Epithelial cell of esophagus (primary cell): ENCODE results near the gene SLC43A1.
A peak's percentile ranks its signal among the peaks of the same experiment; 100 is the strongest.

Experiments used
- DNase-seq: peaks from one replicate; pipeline ENCODE4 v3.0.0; 2010; ENCODE audit warnings: low read depth
- H3K4me3 ChIP-seq: 2 replicates; pipeline ENCODE4 v1.5.1; 2011; ENCODE audit warnings: mild to moderate bottlenecking, low read length, control low read depth
- TF ChIP-seq, protein P1 (sequence below): IDR thresholded peaks from 2 replicates; pipeline ENCODE4 v1.5.1; 2011; ENCODE audit warnings: low read depth, mild to moderate bottlenecking, low read length, control low read depth, inconsistent platforms; ENCODE audit not compliant: insufficient read depth; ENCODE audit errors: missing control alignments

SLC43A1 gene

DNA sequence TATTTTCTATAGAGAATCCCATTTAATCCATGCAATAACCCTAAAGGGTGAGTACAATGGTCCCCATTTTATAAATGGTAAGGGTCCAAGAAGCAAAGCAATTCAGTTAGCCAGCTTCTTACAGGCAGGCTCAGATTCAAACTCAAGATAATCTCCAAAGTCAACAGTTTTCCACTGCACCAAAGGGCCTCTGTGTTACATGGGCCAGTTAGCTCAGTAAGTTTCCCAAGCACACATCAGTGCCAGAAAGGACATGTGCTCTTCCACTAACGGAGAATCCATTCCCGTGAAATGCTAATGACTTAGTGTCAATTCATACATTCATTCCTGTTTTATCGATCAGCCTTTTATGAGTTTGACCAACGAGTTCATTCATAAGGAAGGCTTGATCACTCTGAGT, 11.0 kb downstream of the SLC43A1 start:
- no peak for DNase-seq
- H3K4me3 ChIP-seq: no peak overlapping the region
- TF ChIP-seq, protein P1, sequence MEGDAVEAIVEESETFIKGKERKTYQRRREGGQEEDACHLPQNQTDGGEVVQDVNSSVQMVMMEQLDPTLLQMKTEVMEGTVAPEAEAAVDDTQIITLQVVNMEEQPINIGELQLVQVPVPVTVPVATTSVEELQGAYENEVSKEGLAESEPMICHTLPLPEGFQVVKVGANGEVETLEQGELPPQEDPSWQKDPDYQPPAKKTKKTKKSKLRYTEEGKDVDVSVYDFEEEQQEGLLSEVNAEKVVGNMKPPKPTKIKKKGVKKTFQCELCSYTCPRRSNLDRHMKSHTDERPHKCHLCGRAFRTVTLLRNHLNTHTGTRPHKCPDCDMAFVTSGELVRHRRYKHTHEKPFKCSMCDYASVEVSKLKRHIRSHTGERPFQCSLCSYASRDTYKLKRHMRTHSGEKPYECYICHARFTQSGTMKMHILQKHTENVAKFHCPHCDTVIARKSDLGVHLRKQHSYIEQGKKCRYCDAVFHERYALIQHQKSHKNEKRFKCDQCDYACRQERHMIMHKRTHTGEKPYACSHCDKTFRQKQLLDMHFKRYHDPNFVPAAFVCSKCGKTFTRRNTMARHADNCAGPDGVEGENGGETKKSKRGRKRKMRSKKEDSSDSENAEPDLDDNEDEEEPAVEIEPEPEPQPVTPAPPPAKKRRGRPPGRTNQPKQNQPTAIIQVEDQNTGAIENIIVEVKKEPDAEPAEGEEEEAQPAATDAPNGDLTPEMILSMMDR: no peak

DNA sequence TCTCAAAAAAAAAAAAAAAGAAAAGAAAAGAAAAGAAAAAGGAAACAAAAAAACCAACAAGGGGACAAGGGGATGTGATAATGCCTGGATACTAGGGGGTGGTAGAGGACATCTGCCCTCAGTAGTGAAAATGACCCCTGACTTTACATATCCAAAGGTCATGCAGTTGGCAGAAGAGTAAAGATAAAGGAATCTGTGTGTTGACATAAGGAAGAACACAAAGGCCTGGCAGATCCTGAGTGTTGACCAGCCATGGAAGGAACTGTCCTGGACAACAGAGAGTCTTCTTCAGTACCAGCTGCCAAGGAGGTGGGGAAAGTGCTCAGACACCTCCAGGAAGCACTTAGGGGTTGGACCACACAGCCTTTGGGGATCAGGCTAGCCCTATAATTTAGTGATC, 12.6 kb downstream of the SLC43A1 start:
- DNase-seq: no peak
- H3K4me3 ChIP-seq: no peak overlapping the region
- TF ChIP-seq, protein P1: no peak

DNA sequence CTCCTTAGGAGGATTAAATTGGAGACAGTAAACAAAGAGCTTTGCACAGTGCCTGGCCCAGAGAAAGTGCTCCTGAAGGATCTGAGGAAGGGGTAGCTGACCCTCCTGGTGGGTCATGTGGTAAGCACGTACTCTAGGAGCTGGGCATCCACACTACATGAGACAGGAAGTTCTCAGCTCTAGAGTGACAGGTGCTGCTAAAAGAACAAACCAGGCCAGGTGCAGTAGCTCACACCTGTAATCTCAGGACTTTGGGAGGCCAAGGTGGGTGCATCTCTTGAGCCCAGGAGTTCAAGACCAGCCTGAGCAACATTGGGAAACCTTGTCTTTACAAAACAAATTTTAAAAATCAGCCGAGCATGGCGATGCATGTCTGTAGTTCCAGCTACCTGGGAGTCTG, 13.1 kb downstream of the SLC43A1 start:
- TF ChIP-seq, protein P1: no peak
- no peak for DNase-seq
- no peak overlapping the region for H3K4me3 ChIP-seq

DNA sequence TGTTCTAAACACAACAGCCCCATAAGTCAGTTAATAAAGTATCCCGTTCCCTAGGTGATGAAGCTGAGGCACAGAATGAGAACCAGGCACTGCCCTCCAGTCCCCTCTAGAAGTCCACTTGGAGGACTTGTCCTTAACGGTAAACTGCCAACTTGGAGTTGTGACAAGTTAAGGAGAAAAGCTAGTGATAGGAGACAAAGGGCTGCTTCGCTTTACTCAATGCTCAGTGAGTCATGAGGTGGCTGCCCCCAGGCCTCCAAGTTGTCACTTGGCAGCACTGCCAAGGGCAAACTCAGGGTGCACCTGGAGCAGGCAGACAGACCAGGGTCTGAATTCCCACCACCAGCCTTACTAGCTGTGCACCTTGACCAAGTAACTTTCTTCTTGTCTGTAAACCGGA, 13.5 kb downstream of the SLC43A1 start:
- TF ChIP-seq, protein P1: no peak
- no peak overlapping the region for H3K4me3 ChIP-seq
- DNase-seq: no peak

DNA sequence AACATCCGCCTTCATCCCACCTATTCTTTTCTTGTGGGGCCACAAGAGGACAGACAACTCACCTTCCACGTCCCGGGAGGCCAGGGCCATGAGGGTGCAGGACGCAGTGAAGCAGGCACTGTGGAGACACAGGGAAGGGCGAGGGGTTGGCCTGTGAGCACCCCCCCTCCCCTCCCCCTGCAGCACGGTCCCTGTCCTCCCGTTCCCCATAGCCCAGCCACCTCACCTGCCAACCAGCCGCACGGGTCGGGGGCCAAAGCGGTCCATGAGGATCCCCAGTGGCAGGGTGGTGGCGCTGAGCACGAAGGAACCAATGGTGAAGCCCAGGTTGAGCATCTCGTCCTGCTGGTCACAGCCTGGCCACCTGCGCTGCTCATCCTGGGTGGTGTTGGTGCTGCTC, 14.6 kb downstream of the SLC43A1 start:
- no peak for DNase-seq
- H3K4me3 ChIP-seq: no peak overlapping the region
- TF ChIP-seq, protein P1: no peak

DNA sequence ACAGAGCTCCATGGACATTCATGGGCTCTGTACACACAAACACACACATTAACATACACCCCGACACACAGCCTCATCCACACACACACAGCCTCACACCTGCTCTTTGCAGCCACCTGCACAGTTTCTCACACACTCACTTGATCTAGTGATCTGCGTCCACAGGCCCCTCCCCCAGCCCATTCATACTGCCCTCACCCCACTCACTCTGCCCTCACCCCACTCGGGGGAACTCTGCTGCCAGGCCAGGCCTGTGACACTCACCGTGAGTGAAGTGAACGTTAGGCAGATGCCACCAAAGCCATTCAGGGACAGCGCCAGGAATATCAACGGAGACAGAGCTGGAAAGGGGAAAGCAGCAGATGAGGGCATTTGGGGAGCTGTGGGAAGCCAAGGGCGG, 15.0 kb downstream of the SLC43A1 start:
- TF ChIP-seq, protein P1: no peak
- no peak for DNase-seq
- H3K4me3 ChIP-seq: no peak overlapping the region

DNA sequence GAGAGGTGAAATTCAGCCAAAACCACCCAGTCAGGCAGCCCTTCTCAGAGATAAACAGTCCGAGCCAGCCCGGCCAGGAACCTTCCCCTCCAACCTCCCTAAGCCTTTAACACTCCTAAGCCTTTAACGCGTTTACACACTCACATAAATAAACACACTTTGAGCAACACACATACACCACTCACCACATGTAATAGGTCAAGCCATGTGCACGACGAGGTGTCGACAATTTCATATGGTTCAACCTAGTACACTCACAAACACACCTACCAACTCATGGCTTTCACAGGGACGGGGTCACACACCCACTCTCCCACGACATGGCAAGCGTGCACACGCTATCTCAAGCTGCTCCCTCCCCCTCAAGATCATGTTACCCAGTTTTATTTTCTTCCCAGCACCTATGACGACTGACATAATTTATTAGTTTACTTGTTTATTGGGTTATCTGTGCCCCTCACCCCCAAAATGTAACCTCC, 15.5 kb downstream of the SLC43A1 start:
- no peak for DNase-seq
- TF ChIP-seq, protein P1: no peak
- H3K4me3 ChIP-seq: peak overlapping the region; percentile 27
